GM19238 (cell line): ENCODE data around the gene CCT5.
"Not testable (repeated sequence)": the region's sequence is repeated elsewhere in the genome, so short reads cannot be mapped to it uniquely, and the experiment has no call there.

Source experiments
- DNase-seq: peaks from one replicate; pipeline ENCODE4 v3.0.0; 2011; ENCODE audit warnings: low spot score; ENCODE audit not compliant: insufficient read length

Gene CCT5

GRCh38 chr5:10276691-10277090, 26.6 kb downstream of the CCT5 start:
- DNase-seq: no peak

- no peak for DNase-seq
These were observed 27.9 kb downstream of the CCT5 start for GRCh38 chr5:10277773-10278630.

DNA sequence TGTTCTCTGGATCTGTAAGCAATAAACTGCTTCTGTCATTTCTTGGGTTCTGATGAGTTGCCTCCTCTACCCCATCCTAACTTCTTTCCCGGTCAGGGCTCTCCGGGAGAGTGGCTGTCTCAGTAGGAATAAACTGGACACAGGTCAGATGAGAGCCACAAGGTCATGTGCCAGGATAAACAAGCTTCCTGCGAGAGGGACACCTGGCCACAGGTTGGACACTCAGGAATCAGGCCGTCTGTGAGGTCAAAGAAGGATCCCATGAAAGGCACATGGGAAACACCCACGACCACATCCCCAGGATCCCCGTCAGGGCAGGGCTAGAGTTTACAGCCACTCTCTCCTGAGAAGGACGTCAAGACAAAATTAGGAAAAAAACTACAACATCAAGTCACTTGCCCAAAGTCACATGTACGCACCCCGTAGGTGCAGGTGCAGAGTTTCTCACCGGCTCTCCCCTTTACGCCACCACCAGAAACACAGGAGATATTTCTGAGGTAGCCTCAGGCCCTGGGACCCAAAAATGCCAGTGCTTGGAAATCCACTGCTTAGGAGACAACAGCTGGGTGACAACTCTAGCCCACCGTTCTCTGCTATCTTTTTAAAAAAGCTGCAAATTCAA, 28.7 kb downstream of the CCT5 start:
- DNase-seq: no peak

DNA sequence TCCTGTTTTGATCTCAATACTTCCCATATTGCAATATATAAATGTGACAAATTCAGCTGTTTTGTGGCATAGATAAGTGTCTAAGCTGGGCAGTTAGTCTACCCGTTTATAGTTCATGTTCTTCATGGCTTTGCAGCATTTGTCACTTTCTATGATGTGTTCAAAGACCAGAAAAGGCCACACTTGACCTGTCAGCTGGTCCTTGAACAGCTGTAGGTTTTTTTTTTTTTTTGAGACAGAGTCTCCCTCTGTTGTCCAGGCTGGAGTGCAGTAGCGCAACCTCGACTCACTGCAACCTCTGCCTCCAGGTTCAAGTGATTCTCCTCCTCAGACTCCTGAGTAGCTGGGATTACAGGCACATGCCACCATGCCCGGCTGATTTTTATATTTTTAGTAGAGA, 29.2 kb downstream of the CCT5 start:
- DNase-seq: no peak

DNA sequence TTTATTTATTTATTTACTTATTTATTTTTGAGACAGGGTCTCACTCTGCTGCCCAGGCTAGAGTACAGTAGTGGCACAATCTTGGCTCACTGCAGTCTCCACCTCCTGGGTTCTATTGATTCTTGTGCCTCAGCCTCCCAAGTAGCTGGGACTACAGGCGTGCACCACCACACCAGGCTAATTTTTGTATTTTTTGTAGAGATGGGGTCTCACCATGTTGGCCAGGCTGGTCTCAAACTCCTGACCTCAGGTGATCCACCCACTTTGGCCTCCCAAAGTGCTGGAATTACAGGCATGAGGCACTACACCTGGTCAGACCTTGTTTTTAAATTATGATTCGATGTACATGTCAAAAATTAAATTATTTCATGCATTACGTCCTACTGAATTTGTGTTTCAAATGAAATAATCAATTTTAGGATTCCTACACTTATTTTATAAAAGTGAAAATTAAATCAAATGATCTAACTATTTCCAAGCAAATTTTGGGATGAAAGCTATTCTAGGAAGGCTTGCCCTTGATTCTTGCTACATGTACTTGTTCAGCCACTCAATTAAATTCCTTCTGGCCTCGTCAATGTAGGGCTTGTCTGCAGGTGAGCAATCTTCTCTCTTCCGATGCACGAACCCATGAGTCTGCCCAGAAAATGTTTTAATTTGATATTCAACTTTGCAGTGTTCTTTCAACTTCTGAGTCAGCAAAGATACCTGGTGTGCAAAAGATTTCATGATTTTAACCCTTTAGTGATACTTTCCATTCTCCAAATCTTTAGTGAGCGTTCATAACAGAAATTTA, 30.0 kb downstream of the CCT5 start:
- DNase-seq: no peak

GRCh38 chr5:10283927-10284635, 34.0 kb downstream of the CCT5 start:
- DNase-seq: peak; percentile 72

GRCh38 chr5:10285362-10285761, 35.3 kb downstream of the CCT5 start:
- DNase-seq: not testable (repeated sequence)

DNA sequence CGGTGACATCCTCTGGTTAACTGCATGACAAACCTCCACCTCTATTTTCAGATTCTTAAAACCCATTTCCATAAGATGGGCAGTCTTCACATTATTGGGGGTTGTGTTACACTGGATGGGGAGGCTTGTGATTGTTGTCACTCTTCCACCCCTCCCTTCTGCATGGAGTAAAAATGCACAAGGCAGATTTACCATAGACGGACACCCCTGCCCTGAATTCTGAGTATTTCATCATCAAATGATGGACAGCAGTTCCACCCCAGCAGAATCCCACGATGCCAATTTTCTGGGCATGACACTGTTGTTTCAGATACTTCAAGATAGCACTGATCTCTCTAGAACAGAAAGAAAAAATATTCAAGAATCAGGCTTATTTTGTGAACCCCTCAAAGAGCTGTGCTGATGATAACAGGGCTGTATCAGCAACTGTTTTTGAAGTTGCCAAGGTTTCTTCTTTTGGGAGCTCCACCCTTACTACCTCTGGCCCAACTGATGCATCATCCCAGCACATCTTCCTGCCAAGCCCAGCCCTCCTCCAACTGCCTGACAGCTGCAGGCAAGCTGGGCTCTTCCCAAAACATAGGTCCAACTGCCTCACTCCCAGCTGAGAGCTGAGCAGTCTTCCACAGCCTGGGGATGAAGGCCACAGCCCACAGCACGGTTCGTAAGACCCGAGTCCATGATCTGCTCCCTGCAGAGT, 36.2 kb downstream of the CCT5 start:
- no peak for DNase-seq

DNA sequence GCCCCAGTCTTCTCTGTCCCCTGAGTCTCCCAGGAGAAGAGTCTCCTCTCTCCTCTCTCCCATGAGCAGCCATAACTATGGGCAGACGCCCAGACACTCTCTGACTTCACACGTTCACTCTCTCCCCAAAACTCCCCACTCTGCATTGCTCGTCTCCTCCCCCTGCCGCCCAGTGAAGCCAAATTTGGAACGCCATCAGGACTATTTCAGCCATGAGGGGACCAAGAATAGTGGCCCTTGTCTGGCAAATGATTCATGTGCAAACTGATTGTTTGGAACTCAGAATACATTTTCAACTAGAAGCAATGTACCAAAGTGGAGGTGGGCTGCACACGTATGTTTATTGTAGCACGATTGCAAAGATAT, 36.8 kb downstream of the CCT5 start:
- DNase-seq: no peak

DNA sequence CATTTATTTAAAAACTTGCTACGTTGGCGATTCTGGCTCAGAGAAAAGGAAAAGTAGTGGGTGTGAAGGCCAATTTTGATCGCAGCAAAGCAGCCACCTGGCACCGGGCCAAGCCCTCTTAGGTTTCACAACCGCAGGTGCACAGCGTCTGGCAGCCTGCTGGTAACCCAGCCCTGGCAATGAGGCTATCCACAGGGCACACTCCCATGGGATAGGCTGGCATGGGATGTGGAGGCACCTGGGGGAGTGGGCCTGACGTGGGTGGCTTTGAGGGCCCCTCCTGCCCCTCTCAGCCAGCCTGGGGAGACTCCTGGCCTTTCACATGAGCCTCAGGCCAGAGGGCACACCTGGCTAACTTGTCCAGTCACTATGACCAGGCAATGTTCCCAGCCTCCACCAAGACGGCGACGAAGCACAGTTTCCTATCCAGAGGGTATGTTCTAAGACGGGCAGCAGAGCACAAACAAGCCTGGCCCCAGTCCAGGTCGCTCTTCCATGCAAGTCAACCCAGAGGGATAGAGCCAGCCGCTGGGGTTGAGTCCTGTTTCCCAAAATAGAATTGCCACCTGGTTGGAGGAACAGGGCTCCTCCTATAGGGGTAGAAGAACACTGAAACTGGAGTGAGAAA, 38.6 kb downstream of the CCT5 start:
- no peak for DNase-seq

GRCh38 chr5:10289353-10289752, 39.3 kb downstream of the CCT5 start:
- no peak for DNase-seq

DNA sequence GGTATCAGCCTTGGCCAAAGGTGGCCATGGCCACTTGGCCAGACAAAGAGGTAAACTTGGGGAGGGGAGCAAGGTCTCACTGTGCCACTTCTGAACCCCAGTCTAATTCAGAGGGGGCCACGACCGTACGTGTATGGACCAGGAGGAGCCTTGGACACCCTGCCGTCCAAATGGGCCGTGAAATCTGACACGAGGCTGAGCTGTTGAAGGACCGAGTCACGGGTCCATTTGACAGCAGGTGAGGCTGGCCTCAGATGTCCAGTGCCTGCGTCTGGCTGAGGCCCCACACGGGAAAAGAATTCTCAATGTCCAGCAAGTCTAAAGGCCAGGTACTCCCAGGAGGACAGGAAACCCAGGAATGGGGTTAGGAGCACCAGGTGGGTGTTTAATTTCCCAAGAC, 39.9 kb downstream of the CCT5 start:
- no peak for DNase-seq

- no peak for DNase-seq
These were observed 40.4 kb downstream of the CCT5 start for GRCh38 chr5:10290438-10290837.

GRCh38 chr5:10291692-10292339, 41.7 kb downstream of the CCT5 start:
- DNase-seq: no peak

DNA sequence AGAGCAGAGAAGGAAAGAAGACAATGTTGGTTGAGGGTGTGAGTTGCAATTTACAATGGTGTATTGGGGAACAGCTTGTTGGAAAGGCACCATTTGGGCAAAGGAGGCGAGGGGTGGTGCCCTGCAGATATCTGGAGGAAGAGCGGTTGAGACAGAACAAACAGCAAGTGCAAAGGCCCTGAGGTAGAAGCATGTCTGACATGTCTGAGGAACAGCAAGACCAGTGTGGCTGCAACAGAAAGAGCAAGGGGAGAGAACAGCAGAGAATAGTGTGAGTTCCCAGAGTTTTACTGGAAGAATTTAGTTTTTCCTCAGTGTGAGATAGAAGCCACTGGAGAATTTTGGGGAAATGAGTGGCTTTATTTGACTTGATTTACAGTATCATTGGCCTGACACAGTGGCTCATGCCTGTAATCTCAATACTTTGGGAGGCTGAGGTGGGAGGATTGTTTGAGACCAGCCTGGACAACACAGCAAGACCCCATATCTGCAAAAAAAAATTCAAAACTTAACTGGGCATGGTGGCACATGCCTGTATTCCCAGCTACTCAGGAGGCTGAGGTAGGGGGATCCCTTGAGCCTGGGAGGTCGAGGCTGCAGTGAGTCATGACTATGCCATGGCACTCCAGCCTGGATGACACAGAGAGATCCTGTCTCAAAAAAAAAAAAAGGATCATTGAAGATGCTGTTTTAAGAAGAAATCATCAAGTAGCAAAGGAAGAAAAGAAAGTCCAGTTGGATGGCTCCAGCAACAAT, 44.0 kb downstream of the CCT5 start:
- DNase-seq: no peak

GRCh38 chr5:10295619-10296326, 45.7 kb downstream of the CCT5 start:
- DNase-seq: no peak

DNA sequence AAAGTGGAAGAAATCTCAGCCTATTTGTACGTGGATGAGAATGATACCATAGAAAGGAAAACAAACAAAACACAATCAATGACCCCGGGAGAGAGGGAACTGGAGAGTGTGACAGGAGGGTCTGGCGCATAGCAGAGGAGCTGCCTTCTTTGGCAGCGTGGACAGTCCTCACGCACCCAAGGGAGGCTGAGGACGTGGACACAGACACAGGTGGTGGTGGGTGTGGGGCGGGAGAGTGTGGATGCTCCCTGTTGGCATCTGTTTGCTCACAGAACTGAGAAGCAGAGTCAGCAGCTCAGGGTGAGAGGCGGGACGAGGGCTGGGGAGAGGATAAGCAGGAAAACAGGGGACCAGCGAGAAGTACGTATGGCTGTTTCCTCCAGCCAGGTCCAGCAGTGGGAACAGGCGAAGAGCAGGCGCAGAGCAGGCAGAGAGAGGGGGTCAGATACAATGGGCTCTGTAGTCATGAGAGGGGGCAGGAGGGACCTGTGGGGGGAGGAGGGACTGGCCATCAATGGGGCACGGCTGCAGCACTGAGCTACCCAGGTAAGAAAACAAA, 47.6 kb downstream of the CCT5 start:
- no peak for DNase-seq

DNA sequence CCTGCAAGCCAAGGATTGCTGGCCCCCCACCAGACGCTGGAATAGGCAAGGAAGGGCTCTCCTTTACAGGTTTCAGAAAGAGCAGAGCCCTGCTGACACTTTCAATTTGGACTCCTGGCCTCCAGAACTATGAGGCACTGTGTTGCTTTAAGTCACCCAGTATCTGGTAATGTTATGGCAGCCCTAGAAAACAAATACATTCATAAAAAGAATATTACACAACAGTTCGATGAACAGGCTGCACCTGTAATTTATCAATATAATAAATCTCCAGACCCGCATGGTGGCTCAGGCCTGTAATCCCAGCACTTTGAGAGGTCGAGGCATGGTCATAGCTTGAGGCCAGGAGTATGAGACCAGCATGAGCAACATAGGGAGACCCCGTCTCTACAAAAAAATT, 50.2 kb downstream of the CCT5 start:
- DNase-seq: no peak
